Transverse colon (tissue), 4 donors: Measurements from ENCODE around the gene CD300A.

Source experiments
- POLR2A ChIP-seq: fragments of 450-650 bp; IDR thresholded peaks from one replicate; pipeline ENCODE4 v1.6.1; 2016; ENCODE audit warnings: antibody characterized with exemption, mild to moderate bottlenecking, moderate library complexity
- POLR2AphosphoS5 ChIP-seq, 3 donors: sonication (generic); formaldehyde crosslinking; IDR thresholded peaks; one replicate each; pipeline ENCODE4 v1.6.1; 2016; ENCODE audit warnings: antibody characterized with exemption in 3 of 3
- TF ChIP-seq, protein P1 (sequence below), 5 experiments: fragments of 200-600 bp in 3 of 5; fragments of 450-650 bp in 2 of 5; sonication (generic) in 3 of 5; IDR thresholded peaks; 1 replicate in 2 of 5; 2 replicates in 3 of 5; pipeline ENCODE4 v1.5.1; 2016 to 2017; ENCODE audit warnings: antibody characterized with exemption in 5 of 5, inconsistent platforms in 3 of 5, mild to moderate bottlenecking in 2 of 5, moderate library complexity in 1 of 5

DNA sequence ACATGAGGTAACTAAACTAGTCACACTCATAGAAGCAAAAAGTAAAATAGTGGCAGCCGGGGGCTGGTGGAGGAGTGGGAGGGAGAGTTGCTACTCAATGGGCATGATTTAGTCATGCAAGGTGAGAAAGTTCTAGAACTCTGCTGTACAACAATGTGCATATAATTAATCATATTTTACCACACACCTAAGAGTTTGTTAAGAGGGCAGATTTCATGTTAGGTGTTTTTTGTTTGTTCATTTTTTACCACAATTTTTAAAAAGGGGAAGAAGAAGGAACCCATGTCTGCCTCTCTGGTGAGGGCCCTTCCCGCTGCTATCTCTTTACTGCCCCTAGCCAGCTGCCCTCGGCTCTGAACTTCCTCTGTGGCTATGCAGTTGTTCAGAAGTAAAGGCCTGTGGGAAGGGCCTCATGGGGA lies 53.6 kb downstream of the CD300A start:
- TF ChIP-seq POLR2A (no peak), POLR2AphosphoS5 (IDR thresholded peaks at IDR 0.05) (no peak)
- TF ChIP-seq, protein P1, sequence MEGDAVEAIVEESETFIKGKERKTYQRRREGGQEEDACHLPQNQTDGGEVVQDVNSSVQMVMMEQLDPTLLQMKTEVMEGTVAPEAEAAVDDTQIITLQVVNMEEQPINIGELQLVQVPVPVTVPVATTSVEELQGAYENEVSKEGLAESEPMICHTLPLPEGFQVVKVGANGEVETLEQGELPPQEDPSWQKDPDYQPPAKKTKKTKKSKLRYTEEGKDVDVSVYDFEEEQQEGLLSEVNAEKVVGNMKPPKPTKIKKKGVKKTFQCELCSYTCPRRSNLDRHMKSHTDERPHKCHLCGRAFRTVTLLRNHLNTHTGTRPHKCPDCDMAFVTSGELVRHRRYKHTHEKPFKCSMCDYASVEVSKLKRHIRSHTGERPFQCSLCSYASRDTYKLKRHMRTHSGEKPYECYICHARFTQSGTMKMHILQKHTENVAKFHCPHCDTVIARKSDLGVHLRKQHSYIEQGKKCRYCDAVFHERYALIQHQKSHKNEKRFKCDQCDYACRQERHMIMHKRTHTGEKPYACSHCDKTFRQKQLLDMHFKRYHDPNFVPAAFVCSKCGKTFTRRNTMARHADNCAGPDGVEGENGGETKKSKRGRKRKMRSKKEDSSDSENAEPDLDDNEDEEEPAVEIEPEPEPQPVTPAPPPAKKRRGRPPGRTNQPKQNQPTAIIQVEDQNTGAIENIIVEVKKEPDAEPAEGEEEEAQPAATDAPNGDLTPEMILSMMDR (IDR thresholded peaks at IDR 0.05) = no peak
